Posterior vena cava (tissue), 2 donors: ENCODE data around the gene PRLH. TPM values are rescaled to one million over a fixed set of nuclear protein-coding genes. Genes with fewer than 3 reads are reported as not detected.

Source experiments
- DNase-seq: peaks from one replicate; pipeline ENCODE4 v3.0.0-alpha.2; 2020; ENCODE audit warnings: low spot score
- intact Hi-C, 2 donors: fragments of 100-400 bp; cut with DNase I; formaldehyde crosslinking; loops; one replicate each; pipeline versions ENCODE4 v1.14.1 to v1.14.2; 2022 to 2023
- total RNA-seq, 2 donors: library from RNA; stranded (reverse); fragmentation: NEBNext Ultra II Directional; extraction: Animal tissue kit (Norgen Biotek cat#: 25700); gene quantifications; one replicate each; pipeline ENCODE4 v1.2.1, GENCODE V29; 2021
- donor health status: DM: yes; HTN: yes; CAD: no.
- donor health status: DM: yes; HTN: yes; CAD: no.

PRLH gene
- total RNA-seq, 2 donors from 2014 or later = not detected

GRCh38 chr2:237612527-237613357, 46.4 kb downstream of the PRLH start:
- intact Hi-C loops = no loop called here
- DNase-seq = no peak

GRCh38 chr2:237613679-237614078, 47.3 kb downstream of the PRLH start:
- DNase-seq = no peak
- intact Hi-C loops = no loop called here

GRCh38 chr2:237614151-237614720, 47.9 kb downstream of the PRLH start:
- intact Hi-C loops = no loop called here
- no peak for DNase-seq

- DNase-seq = no peak
- intact Hi-C loops = loop anchor here in 1 of 2 donors (5.0 kb wide), 1 partner anchor 52 kb away; no protein-coding TSS in a partner anchor
These were observed 49.4 kb downstream of the PRLH start for GRCh38 chr2:237615631-237616249.

GRCh38 chr2:237616373-237616733, 50.0 kb downstream of the PRLH start:
- intact Hi-C loops = loop anchor here in 1 of 2 donors (5.0 kb wide), 1 partner anchor 51 kb away; no protein-coding TSS in a partner anchor
- DNase-seq = no peak

Other genes starting within 250 kb of the PRLH start
- 100 to 1,000 TPM; 485 to 835 TPM for gene COL6A3, start 152.4 kb upstream of the PRLH start, total RNA-seq
- gene MLPH, start 79.3 kb upstream of the PRLH start, total RNA-seq = 1 to 10 TPM; 6.0 to 6.4 TPM
- gene RAB17, start 24.2 kb downstream of the PRLH start, total RNA-seq = 1 to 10 TPM; 2.0 to 2.7 TPM
- 100 to 1,000 TPM; 180 to 357 TPM for gene LRRFIP1, start 61.0 kb downstream of the PRLH start, total RNA-seq
- 1 to 10 TPM in 1 of 2 donors, under 1 TPM in 1; 0.60 to 1.6 TPM for gene RBM44, start 232.2 kb downstream of the PRLH start, total RNA-seq